ENCODE results near the gene BOD1L1. TPM values are rescaled to one million over a fixed set of nuclear protein-coding genes. Genes with fewer than 3 reads are reported as not detected.

BOD1L1 gene
- total RNA-seq, 1 donor from 2014 or later, result 18.4 TPM

DNA sequence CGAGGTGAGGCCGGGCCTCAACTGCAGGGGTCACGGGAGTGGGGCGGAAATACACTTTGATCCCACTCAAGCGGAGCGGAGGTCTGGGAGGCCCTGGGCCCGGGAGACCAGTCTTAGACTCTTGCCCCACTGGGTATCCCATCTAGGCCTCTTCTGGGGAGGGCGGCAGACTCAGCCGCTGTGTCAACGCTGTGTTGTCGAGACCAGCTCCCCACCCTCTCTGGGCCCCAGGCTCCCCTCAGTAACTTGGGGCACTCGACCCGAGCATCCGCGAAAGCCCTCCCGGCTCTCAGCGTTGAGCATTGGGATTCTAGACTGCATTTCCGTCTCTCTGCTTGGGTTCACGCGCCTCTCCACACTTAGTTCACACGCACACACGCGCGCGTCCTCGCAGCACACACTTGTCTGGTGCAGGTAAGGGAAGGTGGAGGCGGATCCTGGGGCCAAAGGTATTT, 84.9 kb downstream of the BOD1L1 start:
- DNase-seq (ENCODE audit: low read depth) (no peak), FAIRE-seq (no peak)
- H3K4me3 ChIP-seq (ENCODE audit: low read depth, low read length), result no peak overlapping the region
- peaks cover 72% of the 10 kb centered on the region for H3K27me3 ChIP-seq (ENCODE audit: control insufficient read depth, insufficient read depth, low read length)
- TF ChIP-seq, protein P1, sequence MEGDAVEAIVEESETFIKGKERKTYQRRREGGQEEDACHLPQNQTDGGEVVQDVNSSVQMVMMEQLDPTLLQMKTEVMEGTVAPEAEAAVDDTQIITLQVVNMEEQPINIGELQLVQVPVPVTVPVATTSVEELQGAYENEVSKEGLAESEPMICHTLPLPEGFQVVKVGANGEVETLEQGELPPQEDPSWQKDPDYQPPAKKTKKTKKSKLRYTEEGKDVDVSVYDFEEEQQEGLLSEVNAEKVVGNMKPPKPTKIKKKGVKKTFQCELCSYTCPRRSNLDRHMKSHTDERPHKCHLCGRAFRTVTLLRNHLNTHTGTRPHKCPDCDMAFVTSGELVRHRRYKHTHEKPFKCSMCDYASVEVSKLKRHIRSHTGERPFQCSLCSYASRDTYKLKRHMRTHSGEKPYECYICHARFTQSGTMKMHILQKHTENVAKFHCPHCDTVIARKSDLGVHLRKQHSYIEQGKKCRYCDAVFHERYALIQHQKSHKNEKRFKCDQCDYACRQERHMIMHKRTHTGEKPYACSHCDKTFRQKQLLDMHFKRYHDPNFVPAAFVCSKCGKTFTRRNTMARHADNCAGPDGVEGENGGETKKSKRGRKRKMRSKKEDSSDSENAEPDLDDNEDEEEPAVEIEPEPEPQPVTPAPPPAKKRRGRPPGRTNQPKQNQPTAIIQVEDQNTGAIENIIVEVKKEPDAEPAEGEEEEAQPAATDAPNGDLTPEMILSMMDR (IDR thresholded peaks at IDR 0.05; ENCODE audit: insufficient read depth, low read length, severe bottlenecking), result no peak
- no peaks in the 10 kb centered on the region for H3K36me3 ChIP-seq (ENCODE audit: control insufficient read depth, insufficient read depth, low read length)

GRCh38 chr4:13541720-13542576, 85.6 kb downstream of the BOD1L1 start:
- no peaks in the 10 kb centered on the region for H3K36me3 ChIP-seq (ENCODE audit: control insufficient read depth, insufficient read depth, low read length)
- DNase-seq (ENCODE audit: low read depth), result peak; percentile 25
- H3K27me3 ChIP-seq (ENCODE audit: control insufficient read depth, insufficient read depth, low read length), result peaks cover 73% of the 10 kb centered on the region
- no peak for FAIRE-seq
- peak overlapping the region; percentile 11 for H3K4me3 ChIP-seq (ENCODE audit: low read depth, low read length)
- TF ChIP-seq, protein P1 (IDR thresholded peaks at IDR 0.05; ENCODE audit: insufficient read depth, low read length, severe bottlenecking), result peak; percentile 69

DNA sequence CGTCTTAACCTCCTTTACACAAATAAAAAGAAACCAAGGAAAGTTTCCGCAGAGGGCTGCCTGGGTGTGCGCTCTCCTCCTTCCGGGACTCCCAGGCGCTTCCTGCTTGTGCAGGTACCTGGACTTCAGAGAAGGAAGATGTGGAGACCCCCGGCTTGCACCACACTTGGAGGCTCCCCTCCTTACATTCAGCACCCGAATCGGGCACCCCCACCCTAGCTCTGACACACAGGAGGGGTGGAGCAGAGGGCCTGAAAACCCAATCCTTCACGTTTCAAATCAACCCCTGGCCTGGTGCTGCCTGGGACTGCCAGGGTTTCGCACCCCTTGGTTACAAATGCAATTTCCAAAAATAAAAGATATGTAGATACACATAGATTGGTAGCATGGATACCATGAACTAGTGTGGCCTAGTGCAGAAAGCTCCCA, 86.3 kb downstream of the BOD1L1 start:
- no peak for FAIRE-seq
- Histone ChIP-seq H3K4me3 (ENCODE audit: low read depth, low read length) (no peak overlapping the region), H3K36me3 (ENCODE audit: control insufficient read depth, insufficient read depth, low read length) (no peaks in the 10 kb centered on the region), H3K27me3 (ENCODE audit: control insufficient read depth, insufficient read depth, low read length) (peaks cover 72% of the 10 kb centered on the region)
- DNase-seq (ENCODE audit: low read depth), result no peak
- TF ChIP-seq, protein P1 (IDR thresholded peaks at IDR 0.05; ENCODE audit: insufficient read depth, low read length, severe bottlenecking), result no peak

- Histone ChIP-seq H3K4me3 (ENCODE audit: low read depth, low read length) (no peak overlapping the region), H3K27me3 (ENCODE audit: control insufficient read depth, insufficient read depth, low read length) (peaks cover 76% of the 10 kb centered on the region), H3K36me3 (ENCODE audit: control insufficient read depth, insufficient read depth, low read length) (no peaks in the 10 kb centered on the region)
- DNase-seq (ENCODE audit: low read depth), result no peak
- FAIRE-seq, result no peak
- TF ChIP-seq, protein P1 (IDR thresholded peaks at IDR 0.05; ENCODE audit: insufficient read depth, low read length, severe bottlenecking), result no peak
Observed at GRCh38 chr4:13540446-13541175, 86.9 kb downstream of the BOD1L1 start.

GRCh38 chr4:13539619-13540445, 87.7 kb downstream of the BOD1L1 start:
- peaks cover 82% of the 10 kb centered on the region for H3K27me3 ChIP-seq (ENCODE audit: control insufficient read depth, insufficient read depth, low read length)
- DNase-seq (ENCODE audit: low read depth), result no peak
- TF ChIP-seq, protein P1 (IDR thresholded peaks at IDR 0.05; ENCODE audit: insufficient read depth, low read length, severe bottlenecking), result no peak
- no peak overlapping the region for H3K4me3 ChIP-seq (ENCODE audit: low read depth, low read length)
- FAIRE-seq, result no peak
- no peaks in the 10 kb centered on the region for H3K36me3 ChIP-seq (ENCODE audit: control insufficient read depth, insufficient read depth, low read length)
